ENCODE data around the gene IL1RAPL1.

IL1RAPL1 gene

GRCh38 chrX:29841750-29842149 is 1254.5 kb downstream of the IL1RAPL1 start:
- H3K9me3 ChIP-seq (ENCODE audit: control insufficient read depth, insufficient read depth, low read depth, low read length), result peaks cover 5% of the 10 kb centered on the region; the same call in 1 of the 2 replicates
- H3K4me3 ChIP-seq (ENCODE audit: low read depth, low read length), result no peak overlapping the region
- H3K9ac ChIP-seq (ENCODE audit: low read length), result no peak overlapping the region
- no peak overlapping the region for H3K27ac ChIP-seq (ENCODE audit: low read depth, low read length)
- no peaks in the 10 kb centered on the region for H3K36me3 ChIP-seq (ENCODE audit: control insufficient read depth, insufficient read depth, low read length)
- no peaks in the 10 kb centered on the region for H3K4me1 ChIP-seq (ENCODE audit: control insufficient read depth, insufficient read depth, low read length)
- no peaks in the 10 kb centered on the region; the same call in 1 of the 2 replicates for H3K27me3 ChIP-seq (ENCODE audit: control insufficient read depth, insufficient read depth, low read length)

GRCh38 chrX:29842552-29842951 is 1255.3 kb downstream of the IL1RAPL1 start:
- Histone ChIP-seq H3K9me3 (ENCODE audit: control insufficient read depth, insufficient read depth, low read depth, low read length) (peaks cover 5% of the 10 kb centered on the region; the same call in 1 of the 2 replicates), H3K4me3 (ENCODE audit: low read depth, low read length) (no peak overlapping the region), H3K36me3 (ENCODE audit: control insufficient read depth, insufficient read depth, low read length) (no peaks in the 10 kb centered on the region), H3K9ac (ENCODE audit: low read length) (no peak overlapping the region), H3K27ac (ENCODE audit: low read depth, low read length) (no peak overlapping the region), H3K27me3 (ENCODE audit: control insufficient read depth, insufficient read depth, low read length) (no peaks in the 10 kb centered on the region; the same call in 1 of the 2 replicates), H3K4me1 (ENCODE audit: control insufficient read depth, insufficient read depth, low read length) (no peaks in the 10 kb centered on the region)

GRCh38 chrX:29851857-29852605 is 1264.8 kb downstream of the IL1RAPL1 start:
- H3K9me3 ChIP-seq (ENCODE audit: control insufficient read depth, insufficient read depth, low read depth, low read length), result no peaks in the 10 kb centered on the region
- no peaks in the 10 kb centered on the region for H3K36me3 ChIP-seq (ENCODE audit: control insufficient read depth, insufficient read depth, low read length)
- H3K4me3 ChIP-seq (ENCODE audit: low read depth, low read length), result no peak overlapping the region
- no peaks in the 10 kb centered on the region for H3K4me1 ChIP-seq (ENCODE audit: control insufficient read depth, insufficient read depth, low read length)
- H3K27me3 ChIP-seq (ENCODE audit: control insufficient read depth, insufficient read depth, low read length), result no peaks in the 10 kb centered on the region; the same call in 1 of the 2 replicates
- H3K27ac ChIP-seq (ENCODE audit: low read depth, low read length), result no peak overlapping the region
- H3K9ac ChIP-seq (ENCODE audit: low read length), result no peak overlapping the region

- no peak overlapping the region for H3K9ac ChIP-seq (ENCODE audit: low read length)
- H3K27ac ChIP-seq (ENCODE audit: low read depth, low read length), result no peak overlapping the region
- H3K4me3 ChIP-seq (ENCODE audit: low read depth, low read length), result no peak overlapping the region
- H3K27me3 ChIP-seq (ENCODE audit: control insufficient read depth, insufficient read depth, low read length), result no peaks in the 10 kb centered on the region; the same call in 1 of the 2 replicates
- no peaks in the 10 kb centered on the region for H3K4me1 ChIP-seq (ENCODE audit: control insufficient read depth, insufficient read depth, low read length)
- H3K36me3 ChIP-seq (ENCODE audit: control insufficient read depth, insufficient read depth, low read length), result no peaks in the 10 kb centered on the region
- no peaks in the 10 kb centered on the region for H3K9me3 ChIP-seq (ENCODE audit: control insufficient read depth, insufficient read depth, low read depth, low read length)
Observed at GRCh38 chrX:29852767-29853166, 1265.5 kb downstream of the IL1RAPL1 start.

- H3K9me3 ChIP-seq (ENCODE audit: control insufficient read depth, insufficient read depth, low read depth, low read length), result no peaks in the 10 kb centered on the region
- no peak overlapping the region for H3K9ac ChIP-seq (ENCODE audit: low read length)
- no peaks in the 10 kb centered on the region for H3K36me3 ChIP-seq (ENCODE audit: control insufficient read depth, insufficient read depth, low read length)
- no peaks in the 10 kb centered on the region for H3K4me1 ChIP-seq (ENCODE audit: control insufficient read depth, insufficient read depth, low read length)
- no peak overlapping the region for H3K27ac ChIP-seq (ENCODE audit: low read depth, low read length)
- no peak overlapping the region for H3K4me3 ChIP-seq (ENCODE audit: low read depth, low read length)
- H3K27me3 ChIP-seq (ENCODE audit: control insufficient read depth, insufficient read depth, low read length), result no peaks in the 10 kb centered on the region; the same call in 1 of the 2 replicates
Observed at GRCh38 chrX:29858714-29859113, 1271.5 kb downstream of the IL1RAPL1 start.

GRCh38 chrX:29862126-29862677 is 1275.0 kb downstream of the IL1RAPL1 start:
- H3K27ac ChIP-seq (ENCODE audit: low read depth, low read length), result no peak overlapping the region
- H3K36me3 ChIP-seq (ENCODE audit: control insufficient read depth, insufficient read depth, low read length), result no peaks in the 10 kb centered on the region
- no peaks in the 10 kb centered on the region for H3K9me3 ChIP-seq (ENCODE audit: control insufficient read depth, insufficient read depth, low read depth, low read length)
- H3K4me1 ChIP-seq (ENCODE audit: control insufficient read depth, insufficient read depth, low read length), result no peaks in the 10 kb centered on the region
- H3K4me3 ChIP-seq (ENCODE audit: low read depth, low read length), result no peak overlapping the region
- no peak overlapping the region for H3K9ac ChIP-seq (ENCODE audit: low read length)
- no peaks in the 10 kb centered on the region; the same call in 1 of the 2 replicates for H3K27me3 ChIP-seq (ENCODE audit: control insufficient read depth, insufficient read depth, low read length)

GRCh38 chrX:29867971-29868370 is 1280.7 kb downstream of the IL1RAPL1 start:
- Histone ChIP-seq H3K9ac (ENCODE audit: low read length) (no peak overlapping the region), H3K27me3 (ENCODE audit: control insufficient read depth, insufficient read depth, low read length) (no peaks in the 10 kb centered on the region; the same call in 1 of the 2 replicates)

GRCh38 chrX:29869837-29870236 is 1282.6 kb downstream of the IL1RAPL1 start:
- H3K27ac ChIP-seq (ENCODE audit: low read depth, low read length), result no peak overlapping the region
- peaks cover 3% of the 10 kb centered on the region; the same call in 1 of the 2 replicates for H3K4me1 ChIP-seq (ENCODE audit: control insufficient read depth, insufficient read depth, low read length)
- no peaks in the 10 kb centered on the region for H3K9me3 ChIP-seq (ENCODE audit: control insufficient read depth, insufficient read depth, low read depth, low read length)
- no peaks in the 10 kb centered on the region; the same call in 1 of the 2 replicates for H3K27me3 ChIP-seq (ENCODE audit: control insufficient read depth, insufficient read depth, low read length)
- no peak overlapping the region for H3K4me3 ChIP-seq (ENCODE audit: low read depth, low read length)
- no peak overlapping the region for H3K9ac ChIP-seq (ENCODE audit: low read length)
- no peaks in the 10 kb centered on the region for H3K36me3 ChIP-seq (ENCODE audit: control insufficient read depth, insufficient read depth, low read length)

More at GRCh38 chrX:29867971-29868370, 1280.7 kb downstream of the IL1RAPL1 start:
- H3K9me3 ChIP-seq (ENCODE audit: control insufficient read depth, insufficient read depth, low read depth, low read length), result no peaks in the 10 kb centered on the region
- H3K27ac ChIP-seq (ENCODE audit: low read depth, low read length), result no peak overlapping the region
- H3K36me3 ChIP-seq (ENCODE audit: control insufficient read depth, insufficient read depth, low read length), result no peaks in the 10 kb centered on the region
- H3K4me1 ChIP-seq (ENCODE audit: control insufficient read depth, insufficient read depth, low read length), result no peaks in the 10 kb centered on the region
- H3K4me3 ChIP-seq (ENCODE audit: low read depth, low read length), result no peak overlapping the region

GRCh38 chrX:29870608-29871007 is 1283.4 kb downstream of the IL1RAPL1 start:
- no peaks in the 10 kb centered on the region for H3K36me3 ChIP-seq (ENCODE audit: control insufficient read depth, insufficient read depth, low read length)
- no peaks in the 10 kb centered on the region; the same call in 1 of the 2 replicates for H3K27me3 ChIP-seq (ENCODE audit: control insufficient read depth, insufficient read depth, low read length)
- no peak overlapping the region for H3K27ac ChIP-seq (ENCODE audit: low read depth, low read length)

GRCh38 chrX:29872831-29873230 is 1285.6 kb downstream of the IL1RAPL1 start:
- H3K36me3 ChIP-seq (ENCODE audit: control insufficient read depth, insufficient read depth, low read length), result no peaks in the 10 kb centered on the region

More at GRCh38 chrX:29870608-29871007, 1283.4 kb downstream of the IL1RAPL1 start:
- Histone ChIP-seq H3K9ac (ENCODE audit: low read length) (no peak overlapping the region), H3K4me1 (ENCODE audit: control insufficient read depth, insufficient read depth, low read length) (peaks cover 3% of the 10 kb centered on the region; the same call in 1 of the 2 replicates), H3K4me3 (ENCODE audit: low read depth, low read length) (no peak overlapping the region), H3K9me3 (ENCODE audit: control insufficient read depth, insufficient read depth, low read depth, low read length) (no peaks in the 10 kb centered on the region)

GRCh38 chrX:29876733-29877132 is 1289.5 kb downstream of the IL1RAPL1 start:
- Histone ChIP-seq H3K4me1 (ENCODE audit: control insufficient read depth, insufficient read depth, low read length) (peaks cover 3% of the 10 kb centered on the region; the same call in 1 of the 2 replicates), H3K36me3 (ENCODE audit: control insufficient read depth, insufficient read depth, low read length) (no peaks in the 10 kb centered on the region), H3K9ac (ENCODE audit: low read length) (no peak overlapping the region), H3K4me3 (ENCODE audit: low read depth, low read length) (no peak overlapping the region), H3K27me3 (ENCODE audit: control insufficient read depth, insufficient read depth, low read length) (no peaks in the 10 kb centered on the region; the same call in 1 of the 2 replicates), H3K9me3 (ENCODE audit: control insufficient read depth, insufficient read depth, low read depth, low read length) (no peaks in the 10 kb centered on the region), H3K27ac (ENCODE audit: low read depth, low read length) (no peak overlapping the region)

More at GRCh38 chrX:29872831-29873230, 1285.6 kb downstream of the IL1RAPL1 start:
- Histone ChIP-seq H3K9me3 (ENCODE audit: control insufficient read depth, insufficient read depth, low read depth, low read length) (no peaks in the 10 kb centered on the region), H3K27ac (ENCODE audit: low read depth, low read length) (no peak overlapping the region), H3K9ac (ENCODE audit: low read length) (no peak overlapping the region), H3K27me3 (ENCODE audit: control insufficient read depth, insufficient read depth, low read length) (no peaks in the 10 kb centered on the region; the same call in 1 of the 2 replicates), H3K4me3 (ENCODE audit: low read depth, low read length) (no peak overlapping the region), H3K4me1 (ENCODE audit: control insufficient read depth, insufficient read depth, low read length) (peaks cover 3% of the 10 kb centered on the region; the same call in 1 of the 2 replicates)

Data from HUES6 (cell line).